SW 1271 (cell line): ENCODE results near the gene BTF3L4.

ENCODE experiments used
- DNase-seq, 2 experiments: peaks; one replicate each; lab custom pipeline; 2025; lab: John Stamatoyannopoulos, UW

The BTF3L4 gene

GRCh38 chr1:52123622-52124021 lies 67.5 kb downstream of the BTF3L4 start:
- no peak for DNase-seq

- no peak for DNase-seq
Measured at GRCh38 chr1:52125736-52126359, 69.8 kb downstream of the BTF3L4 start.

GRCh38 chr1:52127181-52128180 lies 71.4 kb downstream of the BTF3L4 start:
- peak; percentile 4 to 45 for DNase-seq

GRCh38 chr1:52139817-52140540 lies 83.9 kb downstream of the BTF3L4 start:
- peak in 1 of 2 experiments; percentile 48 for DNase-seq
